ENCODE measurements around the gene DEFB131B. TPM values are rescaled to one million over a fixed set of nuclear protein-coding genes. Genes with fewer than 3 reads are reported as not detected.
"Not testable (repeated sequence)": the region's sequence is repeated elsewhere in the genome, so short reads cannot be mapped to it uniquely, and the experiment has no call there.

DEFB131B gene
- total and polyA plus RNA-seq, 4 donors = not detected

DNA sequence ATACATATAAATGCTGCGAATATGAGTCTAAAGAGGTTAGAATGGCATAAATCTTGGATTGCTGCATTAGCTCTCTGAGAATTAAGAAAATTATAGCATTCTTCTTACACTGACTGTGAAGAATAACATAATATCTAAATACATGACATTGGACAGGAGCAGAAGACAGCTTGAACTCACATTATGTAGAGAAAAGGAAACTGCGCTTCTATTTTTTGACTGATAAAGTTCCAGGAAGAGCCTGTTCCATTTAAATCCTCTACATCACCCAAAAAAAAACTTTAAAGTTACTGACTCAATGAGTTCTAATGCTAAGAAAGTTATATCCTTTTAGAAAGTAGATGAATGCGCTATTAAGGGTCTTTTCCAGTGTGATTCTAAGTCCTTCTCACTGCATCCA, 17.4 kb upstream of the DEFB131B start:
- WGBS, 2 donors = 95 to 98% methylated on average over 3 of the region's 3 CpGs
- H3K36me3 ChIP-seq (ENCODE audit: control insufficient read depth in 1 of 2, insufficient read depth in 2 of 2, low read length in 1 of 2); intact Hi-C loops (cut with DNase I); H3K27ac ChIP-seq (ENCODE audit: low read depth in 1 of 2, low read length in 2 of 2); H3K9me3 ChIP-seq (ENCODE audit: control insufficient read depth, low read length); H3K4me1 ChIP-seq (ENCODE audit: control insufficient read depth in 1 of 2, insufficient read depth in 2 of 2, low read length in 2 of 2); DNase-seq; H3K27me3 ChIP-seq (ENCODE audit: control insufficient read depth in 1 of 2, insufficient read depth in 2 of 2, low read length in 1 of 2); ATAC-seq (ENCODE audit: low FRiP score); H3K4me3 ChIP-seq (ENCODE audit: low read length in 2 of 2): not testable (repeated sequence)

GRCh38 chr11:71863978-71864627, 14.2 kb upstream of the DEFB131B start:
- H3K9me3 ChIP-seq (ENCODE audit: control insufficient read depth, low read length); H3K4me3 ChIP-seq (ENCODE audit: low read length in 2 of 2); H3K36me3 ChIP-seq (ENCODE audit: control insufficient read depth in 1 of 2, insufficient read depth in 2 of 2, low read length in 1 of 2); H3K27me3 ChIP-seq (ENCODE audit: control insufficient read depth in 1 of 2, insufficient read depth in 2 of 2, low read length in 1 of 2); ATAC-seq (ENCODE audit: low FRiP score); H3K27ac ChIP-seq (ENCODE audit: low read depth in 1 of 2, low read length in 2 of 2); intact Hi-C loops (cut with DNase I); H3K4me1 ChIP-seq (ENCODE audit: control insufficient read depth in 1 of 2, insufficient read depth in 2 of 2, low read length in 2 of 2): not testable (repeated sequence)
- 61 to 62% methylated on average over 3 of the region's 3 CpGs for WGBS, 2 donors
- peak in 1 of 2 donors; percentile 21 for DNase-seq

- H3K4me1 ChIP-seq (ENCODE audit: control insufficient read depth in 1 of 2, insufficient read depth in 2 of 2, low read length in 2 of 2); H3K4me3 ChIP-seq (ENCODE audit: low read length in 2 of 2); H3K27ac ChIP-seq (ENCODE audit: low read depth in 1 of 2, low read length in 2 of 2); ATAC-seq (ENCODE audit: low FRiP score); H3K9me3 ChIP-seq (ENCODE audit: control insufficient read depth, low read length); DNase-seq; H3K36me3 ChIP-seq (ENCODE audit: control insufficient read depth in 1 of 2, insufficient read depth in 2 of 2, low read length in 1 of 2); intact Hi-C loops (cut with DNase I); H3K27me3 ChIP-seq (ENCODE audit: control insufficient read depth in 1 of 2, insufficient read depth in 2 of 2, low read length in 1 of 2): not testable (repeated sequence)
- WGBS, 2 donors = 88 to 89% methylated on average over 1 of the region's 1 CpG
Measured at GRCh38 chr11:71867209-71867608, 11.0 kb upstream of the DEFB131B start.

- H3K36me3 ChIP-seq (ENCODE audit: control insufficient read depth in 1 of 2, insufficient read depth in 2 of 2, low read length in 1 of 2); intact Hi-C loops (cut with DNase I); H3K4me3 ChIP-seq (ENCODE audit: low read length in 2 of 2); H3K27me3 ChIP-seq (ENCODE audit: control insufficient read depth in 1 of 2, insufficient read depth in 2 of 2, low read length in 1 of 2); ATAC-seq (ENCODE audit: low FRiP score); H3K4me1 ChIP-seq (ENCODE audit: control insufficient read depth in 1 of 2, insufficient read depth in 2 of 2, low read length in 2 of 2); DNase-seq; H3K9me3 ChIP-seq (ENCODE audit: control insufficient read depth, low read length); H3K27ac ChIP-seq (ENCODE audit: low read depth in 1 of 2, low read length in 2 of 2): not testable (repeated sequence)
- 95 to 96% methylated on average over 3 of the region's 3 CpGs for WGBS, 2 donors
Measured at GRCh38 chr11:71869931-71870330, 8.3 kb upstream of the DEFB131B start.

- H3K9me3 ChIP-seq (ENCODE audit: control insufficient read depth, low read length); H3K4me3 ChIP-seq (ENCODE audit: low read length in 2 of 2); DNase-seq; ATAC-seq (ENCODE audit: low FRiP score); intact Hi-C loops (cut with DNase I); H3K27me3 ChIP-seq (ENCODE audit: control insufficient read depth in 1 of 2, insufficient read depth in 2 of 2, low read length in 1 of 2); H3K4me1 ChIP-seq (ENCODE audit: control insufficient read depth in 1 of 2, insufficient read depth in 2 of 2, low read length in 2 of 2); H3K36me3 ChIP-seq (ENCODE audit: control insufficient read depth in 1 of 2, insufficient read depth in 2 of 2, low read length in 1 of 2); H3K27ac ChIP-seq (ENCODE audit: low read depth in 1 of 2, low read length in 2 of 2): not testable (repeated sequence)
Measured at GRCh38 chr11:71870661-71871060, 7.6 kb upstream of the DEFB131B start.

DNA sequence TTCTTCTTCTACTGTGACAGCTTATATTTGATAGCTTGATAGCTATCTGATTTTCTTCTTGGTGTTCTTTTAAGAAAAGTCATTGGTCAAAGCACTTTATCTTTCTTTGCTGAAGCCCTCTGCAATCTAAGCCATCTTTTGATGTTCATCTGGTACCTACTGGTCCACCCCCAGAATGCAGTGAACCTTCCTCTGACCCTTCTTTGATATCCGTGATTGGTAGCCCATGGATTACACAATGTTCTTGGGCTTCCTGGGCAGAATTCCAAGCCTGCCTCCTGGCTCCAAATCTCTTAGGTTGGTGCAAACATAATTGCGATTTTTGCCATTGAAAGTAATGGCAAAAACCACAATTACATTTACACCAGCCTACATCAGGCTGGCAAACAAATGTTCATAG, 2.0 kb upstream of the DEFB131B start:
- H3K27me3 ChIP-seq (ENCODE audit: control insufficient read depth in 1 of 2, insufficient read depth in 2 of 2, low read length in 1 of 2); H3K36me3 ChIP-seq (ENCODE audit: control insufficient read depth in 1 of 2, insufficient read depth in 2 of 2, low read length in 1 of 2); H3K4me3 ChIP-seq (ENCODE audit: low read length in 2 of 2); H3K27ac ChIP-seq (ENCODE audit: low read depth in 1 of 2, low read length in 2 of 2); H3K9me3 ChIP-seq (ENCODE audit: control insufficient read depth, low read length); DNase-seq; ATAC-seq (ENCODE audit: low FRiP score); H3K4me1 ChIP-seq (ENCODE audit: control insufficient read depth in 1 of 2, insufficient read depth in 2 of 2, low read length in 2 of 2); intact Hi-C loops (cut with DNase I): not testable (repeated sequence)
- 73 to 80% methylated on average over 2 of the region's 2 CpGs for WGBS, 2 donors

- H3K27ac ChIP-seq (ENCODE audit: low read depth in 1 of 2, low read length in 2 of 2); H3K4me1 ChIP-seq (ENCODE audit: control insufficient read depth in 1 of 2, insufficient read depth in 2 of 2, low read length in 2 of 2); intact Hi-C loops (cut with DNase I); H3K27me3 ChIP-seq (ENCODE audit: control insufficient read depth in 1 of 2, insufficient read depth in 2 of 2, low read length in 1 of 2); H3K36me3 ChIP-seq (ENCODE audit: control insufficient read depth in 1 of 2, insufficient read depth in 2 of 2, low read length in 1 of 2); ATAC-seq (ENCODE audit: low FRiP score); H3K4me3 ChIP-seq (ENCODE audit: low read length in 2 of 2); DNase-seq; H3K9me3 ChIP-seq (ENCODE audit: control insufficient read depth, low read length): not testable (repeated sequence)
- 96% methylated on average over 12 of the region's 12 CpGs for WGBS, 2 donors
Measured at GRCh38 chr11:71885806-71886205, 7.6 kb downstream of the DEFB131B start.

GRCh38 chr11:71888335-71889010, 10.2 kb downstream of the DEFB131B start:
- ATAC-seq (ENCODE audit: low FRiP score); H3K36me3 ChIP-seq (ENCODE audit: control insufficient read depth in 1 of 2, insufficient read depth in 2 of 2, low read length in 1 of 2); H3K9me3 ChIP-seq (ENCODE audit: control insufficient read depth, low read length); H3K4me3 ChIP-seq (ENCODE audit: low read length in 2 of 2); intact Hi-C loops (cut with DNase I); H3K27me3 ChIP-seq (ENCODE audit: control insufficient read depth in 1 of 2, insufficient read depth in 2 of 2, low read length in 1 of 2); DNase-seq; H3K27ac ChIP-seq (ENCODE audit: low read depth in 1 of 2, low read length in 2 of 2); H3K4me1 ChIP-seq (ENCODE audit: control insufficient read depth in 1 of 2, insufficient read depth in 2 of 2, low read length in 2 of 2): not testable (repeated sequence)
- WGBS, 2 donors = 83 to 93% methylated on average over 14 of the region's 14 CpGs

DNA sequence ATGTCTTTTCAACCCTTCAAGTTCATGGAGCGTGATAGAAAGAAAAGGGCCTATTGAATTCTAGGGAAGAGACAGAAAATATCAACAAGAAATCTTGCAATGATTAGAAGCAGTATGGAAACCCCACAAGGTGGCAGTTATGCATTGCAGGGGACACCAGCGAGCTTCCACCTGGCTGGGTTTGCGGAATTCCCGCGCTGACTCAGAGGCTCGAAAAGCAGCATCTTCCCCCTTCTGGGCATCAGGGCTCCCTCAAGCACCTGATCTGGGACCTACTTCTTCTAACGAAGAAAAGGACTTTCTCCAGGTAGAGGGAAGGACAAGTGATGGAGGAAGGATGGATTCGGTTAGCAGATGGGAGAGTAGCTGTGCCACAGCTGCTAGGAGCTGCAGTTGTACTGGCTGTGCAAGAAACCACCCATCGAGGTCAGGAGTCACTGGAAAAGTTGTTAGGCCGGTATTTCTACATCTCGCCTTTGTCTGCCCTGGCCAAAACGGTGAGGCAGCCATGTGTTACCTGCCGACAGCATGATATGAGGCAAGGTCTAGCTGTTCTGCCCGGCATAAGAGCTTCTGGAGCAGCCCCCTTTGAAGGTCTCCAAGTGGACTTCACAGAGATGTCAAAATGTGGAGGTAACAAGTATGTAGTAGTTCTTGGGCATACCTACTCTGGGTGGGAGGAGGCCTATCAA, 11.1 kb downstream of the DEFB131B start:
- H3K36me3 ChIP-seq (ENCODE audit: control insufficient read depth in 1 of 2, insufficient read depth in 2 of 2, low read length in 1 of 2); DNase-seq; H3K4me1 ChIP-seq (ENCODE audit: control insufficient read depth in 1 of 2, insufficient read depth in 2 of 2, low read length in 2 of 2); ATAC-seq (ENCODE audit: low FRiP score); H3K27me3 ChIP-seq (ENCODE audit: control insufficient read depth in 1 of 2, insufficient read depth in 2 of 2, low read length in 1 of 2); H3K4me3 ChIP-seq (ENCODE audit: low read length in 2 of 2); intact Hi-C loops (cut with DNase I); H3K27ac ChIP-seq (ENCODE audit: low read depth in 1 of 2, low read length in 2 of 2); H3K9me3 ChIP-seq (ENCODE audit: control insufficient read depth, low read length): not testable (repeated sequence)
- 93 to 95% methylated on average over 14 of the region's 14 CpGs for WGBS, 2 donors

Data from aorta (tissue), 5 donors.